Stimulated activated naive CD8-positive, alpha-beta T cell treated with anti-CD3 and anti-CD28 coated beads, Interleukin-15, Interleukin-2, amounts not matched to agents 100 ng/mL and 50 ng/mL, for 24 hours (primary cell): Measurements from ENCODE around the gene ODAPH.
"Not testable (repeated sequence)": the region's sequence is repeated elsewhere in the genome, so short reads cannot be mapped to it uniquely, and the experiment has no call there.

Experiments used
- H3K27ac Mint-ChIP-seq: one replicate; pipeline ENCODE4 v1.8.0; 2021; ENCODE audit warnings: mild to moderate bottlenecking, mixed read lengths
- H3K27me3 Mint-ChIP-seq: one replicate; pipeline ENCODE4 v1.8.0; 2021; ENCODE audit warnings: mixed read lengths
- H3K36me3 Mint-ChIP-seq: one replicate; pipeline ENCODE4 v1.8.0; 2021; ENCODE audit warnings: low read depth, mixed read lengths
- H3K4me1 Mint-ChIP-seq: one replicate; pipeline ENCODE4 v1.8.0; 2021; ENCODE audit warnings: low read depth, mixed read lengths
- H3K4me3 Mint-ChIP-seq: one replicate; pipeline ENCODE4 v1.8.0; 2021; ENCODE audit warnings: mild to moderate bottlenecking, mixed read lengths
- H3K9me3 Mint-ChIP-seq: one replicate; pipeline ENCODE4 v1.8.0; 2021; ENCODE audit warnings: mixed read lengths

The ODAPH gene

GRCh38 chr4:75531536-75532143 is 24.2 kb upstream of the ODAPH start:
- Mint-ChIP-seq H3K36me3 (peaks cover 67% of the 10 kb centered on the region), H3K9me3 (peaks cover 17% of the 10 kb centered on the region)
- H3K4me3 Mint-ChIP-seq, H3K27me3 Mint-ChIP-seq, H3K27ac Mint-ChIP-seq, H3K4me1 Mint-ChIP-seq: not testable (repeated sequence)

DNA sequence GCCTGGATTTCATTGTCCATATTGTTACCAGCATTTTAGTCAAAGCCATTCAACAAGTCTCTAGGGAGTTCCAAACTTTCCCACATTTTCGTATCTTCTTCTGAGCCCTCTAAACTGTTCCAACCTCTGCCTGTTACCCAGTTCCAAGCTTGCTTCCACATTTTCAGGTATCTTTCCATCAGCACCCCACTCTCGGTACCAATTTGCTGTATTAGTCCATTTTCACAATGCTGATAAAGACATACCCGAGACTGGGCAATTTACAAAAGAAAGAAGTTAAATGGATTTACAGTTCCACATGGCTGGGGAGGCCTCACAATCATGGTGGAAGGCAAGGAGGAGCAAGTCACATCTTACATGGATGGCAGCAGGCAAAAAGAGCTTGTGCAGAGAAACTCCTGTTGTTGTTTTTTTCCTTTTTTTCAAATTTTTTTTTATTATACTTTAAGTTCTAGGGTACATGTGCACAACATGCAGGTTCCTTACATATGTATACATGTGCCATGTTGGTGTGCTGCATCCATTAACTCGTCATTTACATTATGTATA is 22.5 kb upstream of the ODAPH start:
- not testable (repeated sequence) for H3K4me1 Mint-ChIP-seq, H3K27me3 Mint-ChIP-seq, H3K4me3 Mint-ChIP-seq, H3K27ac Mint-ChIP-seq
- H3K9me3 Mint-ChIP-seq, result peaks cover 17% of the 10 kb centered on the region
- peaks cover 50% of the 10 kb centered on the region for H3K36me3 Mint-ChIP-seq

- H3K36me3 Mint-ChIP-seq, result peaks cover 47% of the 10 kb centered on the region
- not testable (repeated sequence) for H3K27ac Mint-ChIP-seq, H3K4me1 Mint-ChIP-seq, H3K27me3 Mint-ChIP-seq, H3K4me3 Mint-ChIP-seq
- H3K9me3 Mint-ChIP-seq, result peaks cover 17% of the 10 kb centered on the region
Measured at GRCh38 chr4:75533926-75534325, 21.9 kb upstream of the ODAPH start.

DNA sequence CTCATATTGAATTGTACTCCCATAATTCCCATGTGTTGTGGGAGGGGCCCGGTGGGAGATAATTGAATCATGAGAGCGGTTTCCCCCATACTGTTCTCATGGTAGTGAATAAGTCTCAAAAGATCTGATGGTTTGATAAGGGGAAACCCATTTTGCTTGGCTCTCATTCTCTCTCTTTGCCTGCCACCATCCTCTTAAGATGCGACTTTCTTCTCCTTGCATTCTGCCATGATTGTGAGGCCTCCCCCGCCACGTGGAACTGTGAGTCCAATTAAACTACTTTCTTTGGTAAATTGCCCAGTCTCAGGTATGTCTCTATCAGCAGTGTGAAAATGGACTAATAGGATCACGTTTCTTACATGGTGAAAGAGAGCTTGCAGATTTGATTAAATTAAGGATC is 18.6 kb upstream of the ODAPH start:
- H3K27ac Mint-ChIP-seq, H3K9me3 Mint-ChIP-seq, H3K4me1 Mint-ChIP-seq, H3K4me3 Mint-ChIP-seq, H3K27me3 Mint-ChIP-seq: not testable (repeated sequence)
- peaks cover 17% of the 10 kb centered on the region for H3K36me3 Mint-ChIP-seq

- Mint-ChIP-seq H3K36me3 (no peaks in the 10 kb centered on the region), H3K27ac (no peak overlapping the region), H3K4me3 (no peak overlapping the region), H3K4me1 (no peaks in the 10 kb centered on the region), H3K27me3 (no peaks in the 10 kb centered on the region), H3K9me3 (no peaks in the 10 kb centered on the region)
Measured at GRCh38 chr4:75542824-75543223, 13.0 kb upstream of the ODAPH start.

DNA sequence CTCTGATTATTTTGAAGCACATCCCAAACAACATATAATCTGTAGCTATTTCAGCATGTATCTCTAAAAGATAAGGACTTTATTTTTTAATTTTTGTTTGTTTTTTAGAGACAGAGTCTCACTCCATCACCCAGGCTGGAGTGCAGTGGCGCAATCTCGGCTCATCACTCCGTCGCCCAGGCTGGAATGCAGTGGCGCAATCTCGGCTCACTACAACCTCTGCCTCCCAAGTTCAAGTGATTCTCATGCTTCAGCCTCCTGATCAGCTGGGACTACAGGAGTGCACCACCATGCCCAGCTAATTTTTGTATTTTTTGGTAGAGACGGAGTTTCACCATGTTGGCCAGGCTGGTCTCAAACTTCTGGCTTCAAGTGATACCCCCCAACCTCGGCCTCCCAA is 11.6 kb upstream of the ODAPH start:
- H3K27me3 Mint-ChIP-seq, H3K4me3 Mint-ChIP-seq, H3K9me3 Mint-ChIP-seq, H3K27ac Mint-ChIP-seq, H3K36me3 Mint-ChIP-seq, H3K4me1 Mint-ChIP-seq: not testable (repeated sequence)

DNA sequence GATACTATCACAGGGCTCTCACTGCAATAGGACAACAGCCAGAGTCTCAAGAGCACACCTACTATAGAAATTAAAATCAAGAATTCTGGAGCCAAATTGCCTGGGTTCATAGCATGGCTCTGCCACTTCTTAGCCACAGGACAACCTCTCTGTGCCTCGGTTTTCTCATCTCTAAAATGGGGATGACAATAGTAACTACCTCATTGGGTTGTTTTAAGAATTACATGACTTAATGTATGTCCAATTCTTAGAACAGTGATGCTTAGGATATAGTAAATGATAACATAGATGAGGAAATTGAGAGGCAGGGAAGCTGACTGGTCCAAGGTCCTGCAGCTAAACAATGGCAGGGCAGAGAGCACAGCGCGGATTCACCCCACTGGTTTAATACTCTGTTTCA is 11.0 kb upstream of the ODAPH start:
- no peaks in the 10 kb centered on the region for H3K27me3 Mint-ChIP-seq

DNA sequence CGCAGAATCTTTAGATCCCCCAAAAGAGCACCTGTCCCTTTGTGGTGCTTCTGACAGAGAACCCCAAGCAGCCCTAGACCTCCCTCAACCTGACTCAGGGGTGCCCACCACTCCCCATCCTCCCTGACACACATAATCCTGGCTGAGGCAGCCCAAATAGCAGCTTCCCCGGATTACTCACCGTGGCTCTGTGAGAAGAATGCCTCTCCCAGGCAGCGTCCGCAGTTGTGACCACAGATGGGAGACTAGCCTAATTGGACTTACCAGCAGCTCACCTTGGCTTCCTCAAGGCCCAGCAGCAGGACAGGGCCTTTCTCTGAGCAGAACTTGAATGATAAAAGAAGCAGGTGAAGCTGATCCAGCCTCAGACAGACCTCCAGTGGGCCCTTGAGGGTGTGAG is 10.3 kb upstream of the ODAPH start:
- H3K4me3 Mint-ChIP-seq, result no peak overlapping the region
- no peaks in the 10 kb centered on the region for H3K4me1 Mint-ChIP-seq
- H3K27ac Mint-ChIP-seq, result no peak overlapping the region
- H3K27me3 Mint-ChIP-seq, result no peaks in the 10 kb centered on the region
- no peaks in the 10 kb centered on the region for H3K36me3 Mint-ChIP-seq
- no peaks in the 10 kb centered on the region for H3K9me3 Mint-ChIP-seq

More for the DNA sequence above, 11.0 kb upstream of the ODAPH start:
- Mint-ChIP-seq H3K9me3 (no peaks in the 10 kb centered on the region), H3K4me1 (no peaks in the 10 kb centered on the region), H3K27ac (no peak overlapping the region), H3K36me3 (no peaks in the 10 kb centered on the region), H3K4me3 (no peak overlapping the region)

GRCh38 chr4:75547647-75548387 is 8.0 kb upstream of the ODAPH start:
- Mint-ChIP-seq H3K9me3 (no peaks in the 10 kb centered on the region), H3K36me3 (no peaks in the 10 kb centered on the region), H3K4me1 (no peaks in the 10 kb centered on the region), H3K4me3 (no peak overlapping the region), H3K27me3 (no peaks in the 10 kb centered on the region), H3K27ac (no peak overlapping the region)

DNA sequence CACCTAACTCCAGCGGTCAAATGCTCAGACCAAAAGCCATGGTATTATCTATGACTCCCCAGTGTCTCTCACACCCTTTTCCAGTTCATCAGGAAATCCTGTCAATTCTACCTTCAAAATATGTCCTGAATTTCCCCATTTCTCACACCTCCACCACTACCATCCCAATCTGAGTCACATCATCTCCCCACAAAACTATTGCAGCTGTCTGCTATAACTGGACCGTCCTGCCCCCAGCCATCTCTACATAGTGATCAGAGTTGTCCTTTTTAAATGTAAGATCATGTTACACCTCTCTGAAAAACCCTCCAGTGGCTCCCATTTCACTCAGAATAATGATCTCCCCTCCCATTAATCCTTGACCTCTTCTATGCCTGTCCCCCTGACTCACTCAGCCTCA is 6.8 kb upstream of the ODAPH start:
- Mint-ChIP-seq H3K27me3 (no peaks in the 10 kb centered on the region), H3K4me1 (no peaks in the 10 kb centered on the region), H3K9me3 (no peaks in the 10 kb centered on the region), H3K4me3 (no peak overlapping the region), H3K36me3 (no peaks in the 10 kb centered on the region), H3K27ac (no peak overlapping the region)

GRCh38 chr4:75552452-75552851 is 3.4 kb upstream of the ODAPH start:
- no peaks in the 10 kb centered on the region for H3K9me3 Mint-ChIP-seq
- no peak overlapping the region for H3K4me3 Mint-ChIP-seq
- no peaks in the 10 kb centered on the region for H3K36me3 Mint-ChIP-seq
- H3K27me3 Mint-ChIP-seq, result peaks cover under 1% of the 10 kb centered on the region
- H3K27ac Mint-ChIP-seq, result no peak overlapping the region
- peaks cover 12% of the 10 kb centered on the region for H3K4me1 Mint-ChIP-seq

DNA sequence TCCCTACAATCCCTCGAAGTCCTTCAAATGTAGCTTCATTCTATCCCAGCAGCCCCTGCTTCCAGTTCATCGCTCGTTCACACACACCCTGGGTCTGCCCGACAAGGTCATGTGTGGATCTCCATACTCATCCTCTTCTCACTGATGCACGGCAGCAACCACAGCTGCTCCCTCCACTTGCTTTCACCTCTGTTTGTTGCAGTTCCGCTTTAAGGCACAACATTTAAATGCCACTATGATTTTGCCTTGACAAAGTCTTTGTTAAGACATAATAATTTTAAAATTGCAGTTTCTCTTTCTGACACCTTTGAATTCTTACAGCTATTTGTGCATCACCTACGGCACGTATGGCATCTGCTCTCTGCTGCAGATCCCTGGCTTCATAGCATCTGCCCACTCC is 1.8 kb downstream of the ODAPH start:
- Mint-ChIP-seq H3K9me3 (no peaks in the 10 kb centered on the region), H3K4me1 (peaks cover 12% of the 10 kb centered on the region), H3K4me3 (no peak overlapping the region), H3K27ac (no peak overlapping the region), H3K36me3 (no peaks in the 10 kb centered on the region), H3K27me3 (peaks cover 9% of the 10 kb centered on the region)

DNA sequence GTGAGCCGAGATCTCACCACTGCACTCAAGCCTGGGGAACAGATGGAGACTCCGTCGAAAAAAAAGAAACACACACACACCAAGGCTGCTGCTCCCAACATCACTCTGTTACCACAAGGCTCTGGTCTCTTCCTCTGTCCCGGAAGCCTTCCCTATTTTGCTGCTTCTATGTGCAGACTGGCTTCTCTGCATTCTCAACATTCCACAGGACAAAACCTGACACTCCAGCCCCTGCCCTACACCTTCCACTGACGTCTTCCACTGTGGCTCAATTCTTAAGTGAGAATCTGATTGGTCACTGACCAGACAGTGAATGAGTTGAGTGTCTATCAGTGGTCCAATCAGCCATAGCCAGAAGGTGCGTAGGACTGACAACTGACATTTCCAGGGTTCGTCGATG is 5.9 kb downstream of the ODAPH start:
- H3K27ac Mint-ChIP-seq, result no peak overlapping the region
- no peak overlapping the region for H3K4me3 Mint-ChIP-seq
- H3K4me1 Mint-ChIP-seq, result peaks cover 5% of the 10 kb centered on the region
- H3K27me3 Mint-ChIP-seq, result peaks cover 14% of the 10 kb centered on the region
- no peaks in the 10 kb centered on the region for H3K9me3 Mint-ChIP-seq
- H3K36me3 Mint-ChIP-seq, result no peaks in the 10 kb centered on the region

DNA sequence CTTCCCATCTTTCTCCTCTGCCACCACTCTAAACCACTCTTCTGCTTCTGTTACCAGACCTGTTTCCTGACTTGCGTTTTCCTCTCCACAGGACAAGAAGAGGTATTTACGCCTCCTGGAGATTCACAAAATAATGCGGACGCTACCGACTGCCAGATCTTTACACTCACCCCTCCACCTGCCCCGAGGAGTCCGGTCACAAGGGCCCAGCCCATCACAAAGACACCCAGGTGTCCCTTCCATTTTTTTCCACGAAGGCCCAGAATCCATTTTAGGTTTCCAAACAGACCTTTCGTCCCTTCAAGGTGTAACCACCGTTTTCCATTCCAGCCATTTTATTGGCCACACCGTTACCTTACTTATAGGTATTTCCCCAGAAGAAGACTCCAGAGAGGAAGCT is 8.2 kb downstream of the ODAPH start:
- Mint-ChIP-seq H3K36me3 (no peaks in the 10 kb centered on the region), H3K27ac (no peak overlapping the region), H3K4me1 (peaks cover 5% of the 10 kb centered on the region), H3K4me3 (no peak overlapping the region), H3K27me3 (peaks cover 12% of the 10 kb centered on the region), H3K9me3 (no peaks in the 10 kb centered on the region)

DNA sequence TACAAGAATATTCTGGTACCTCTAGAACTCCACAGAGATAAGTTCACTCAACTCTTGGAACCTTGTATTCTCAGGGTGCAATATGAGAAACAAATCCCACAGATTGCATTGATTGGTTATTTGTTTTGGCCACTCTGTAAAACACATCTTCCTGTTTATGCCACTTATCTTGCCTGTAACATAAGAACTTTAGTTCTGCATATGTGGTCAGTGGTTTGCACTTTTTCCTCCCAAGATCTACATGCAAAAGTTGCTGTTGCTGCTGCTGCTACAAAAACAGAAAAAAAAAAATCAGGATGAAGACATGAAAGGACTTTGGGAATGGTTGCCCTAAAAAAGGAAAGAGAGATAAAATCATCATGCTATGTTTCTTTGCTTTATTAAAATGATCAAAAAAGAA is 9.6 kb downstream of the ODAPH start:
- no peak overlapping the region for H3K27ac Mint-ChIP-seq
- H3K36me3 Mint-ChIP-seq, result no peaks in the 10 kb centered on the region
- H3K9me3 Mint-ChIP-seq, result no peaks in the 10 kb centered on the region
- H3K4me1 Mint-ChIP-seq, result peaks cover 5% of the 10 kb centered on the region
- peaks cover 12% of the 10 kb centered on the region for H3K27me3 Mint-ChIP-seq
- H3K4me3 Mint-ChIP-seq, result no peak overlapping the region

GRCh38 chr4:75566911-75567310 is 11.0 kb downstream of the ODAPH start:
- Mint-ChIP-seq H3K4me3 (no peak overlapping the region), H3K27ac (no peak overlapping the region), H3K4me1 (peaks cover 5% of the 10 kb centered on the region), H3K36me3 (no peaks in the 10 kb centered on the region), H3K9me3 (no peaks in the 10 kb centered on the region), H3K27me3 (peaks cover 10% of the 10 kb centered on the region)
